GM12873 (cell line): Measurements from ENCODE around the gene NAP1L3.

Experiments used
- CTCF ChIP-seq: IDR thresholded peaks from 2 replicates; pipeline ENCODE4 v1.5.1; 2012; ENCODE audit warnings: low read depth, mild to moderate bottlenecking, moderate library complexity, low read length, control low read depth; ENCODE audit not compliant: insufficient read depth; ENCODE audit errors: missing control alignments

Gene NAP1L3

GRCh38 chrX:93673056-93673868, at the start of gene NAP1L3:
NAP1L3 (minus strand) TSS chrX:93673578; CDS start chrX:93673304, 274 bp downstream.
- no peak for TF ChIP-seq CTCF

- TF ChIP-seq CTCF, result no peak
Measured at GRCh38 chrX:93711076-93711475, 37.7 kb upstream of the NAP1L3 start.

DNA sequence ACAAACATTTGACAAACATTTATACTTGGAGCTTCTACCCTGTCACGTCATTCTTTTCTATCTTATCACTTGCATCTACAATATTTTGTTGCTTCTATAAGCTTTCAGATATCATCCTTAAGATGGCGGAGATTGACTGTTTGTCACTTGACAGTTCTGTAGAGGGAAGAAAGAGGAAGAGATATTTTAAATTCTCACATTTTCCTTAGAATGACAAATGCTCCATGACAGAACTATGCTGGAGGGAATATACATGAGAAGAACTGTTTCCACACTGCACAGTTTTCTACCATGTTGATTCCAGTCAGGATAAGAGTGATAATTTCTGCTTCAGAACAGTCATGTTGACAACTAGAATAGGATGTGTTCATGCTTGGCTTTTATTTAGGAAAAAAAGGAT, 30.3 kb upstream of the NAP1L3 start:
- no peak for TF ChIP-seq CTCF

DNA sequence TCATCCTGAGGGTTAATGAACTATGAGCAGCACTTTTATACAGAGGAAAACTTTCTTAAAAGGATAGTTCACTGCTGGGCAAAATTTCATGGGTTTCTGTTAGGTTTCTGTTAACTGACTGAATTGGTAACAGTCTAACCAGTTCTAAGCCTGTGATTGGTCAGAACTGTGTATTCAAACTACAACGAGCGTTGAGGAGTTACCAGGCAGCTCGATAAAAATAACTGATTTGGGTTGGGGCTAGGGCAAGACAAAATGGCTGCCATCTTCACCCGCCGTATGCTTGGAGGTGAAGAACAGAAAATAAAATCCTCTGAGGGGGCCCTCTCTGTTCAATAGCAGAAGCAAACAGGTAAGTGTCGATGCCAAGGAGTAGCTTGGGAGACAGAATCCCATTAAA, 22.6 kb upstream of the NAP1L3 start:
- TF ChIP-seq CTCF, result no peak

GRCh38 chrX:93673869-93674271, 492 bp upstream of the NAP1L3 start, which contains the start of gene FAM133A:
FAM133A (plus strand) TSS chrX:93674206; CDS start chrX:93709420, 35,214 bp downstream.
- no peak for TF ChIP-seq CTCF

DNA sequence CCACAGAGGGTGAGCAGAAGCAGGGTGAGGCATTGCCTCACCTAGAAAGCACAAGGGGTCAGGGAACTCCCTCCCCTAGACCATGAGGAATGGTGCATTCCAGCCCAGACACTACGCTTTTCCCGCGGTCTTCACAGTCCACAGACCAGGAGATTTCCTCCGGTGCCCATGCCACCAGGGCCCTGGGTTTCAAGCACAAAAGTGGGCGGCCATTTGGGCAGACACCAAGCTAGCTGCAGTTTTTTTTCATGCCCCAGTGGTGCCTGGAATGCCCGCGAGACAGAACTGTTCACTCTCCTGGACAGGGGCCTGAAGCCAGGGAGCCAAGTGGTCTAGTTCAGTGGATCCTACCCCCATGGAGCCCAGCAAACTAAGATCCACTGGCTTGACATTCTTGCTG, 12.8 kb downstream of the NAP1L3 start:
- TF ChIP-seq CTCF, result no peak

DNA sequence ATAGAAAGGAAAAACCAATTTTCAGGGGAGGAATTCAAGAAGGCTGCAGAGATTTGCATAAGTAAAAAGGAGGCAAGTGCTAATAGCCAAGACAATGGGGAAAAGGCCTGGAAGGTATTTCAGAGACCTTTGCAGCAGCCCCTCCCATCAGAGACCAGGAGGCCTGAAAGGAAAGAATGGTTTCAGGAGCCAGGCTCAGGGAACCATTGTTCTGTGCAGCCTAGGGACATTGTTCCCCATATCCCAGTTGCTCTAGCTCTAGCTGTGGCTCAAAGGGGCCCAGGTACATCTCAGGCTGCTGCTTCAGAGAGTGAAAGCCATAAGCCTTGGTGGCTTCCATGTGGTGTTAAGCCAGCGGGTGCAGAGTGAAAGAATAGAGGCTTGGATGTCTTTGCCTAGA, 24.0 kb downstream of the NAP1L3 start:
- TF ChIP-seq CTCF, result no peak
